ENCODE data around the gene OSTF1. TPM values are rescaled to one million over a fixed set of nuclear protein-coding genes. Genes with fewer than 3 reads are reported as not detected.

The OSTF1 gene
- total RNA-seq, 1 donor: 40.5 TPM

DNA sequence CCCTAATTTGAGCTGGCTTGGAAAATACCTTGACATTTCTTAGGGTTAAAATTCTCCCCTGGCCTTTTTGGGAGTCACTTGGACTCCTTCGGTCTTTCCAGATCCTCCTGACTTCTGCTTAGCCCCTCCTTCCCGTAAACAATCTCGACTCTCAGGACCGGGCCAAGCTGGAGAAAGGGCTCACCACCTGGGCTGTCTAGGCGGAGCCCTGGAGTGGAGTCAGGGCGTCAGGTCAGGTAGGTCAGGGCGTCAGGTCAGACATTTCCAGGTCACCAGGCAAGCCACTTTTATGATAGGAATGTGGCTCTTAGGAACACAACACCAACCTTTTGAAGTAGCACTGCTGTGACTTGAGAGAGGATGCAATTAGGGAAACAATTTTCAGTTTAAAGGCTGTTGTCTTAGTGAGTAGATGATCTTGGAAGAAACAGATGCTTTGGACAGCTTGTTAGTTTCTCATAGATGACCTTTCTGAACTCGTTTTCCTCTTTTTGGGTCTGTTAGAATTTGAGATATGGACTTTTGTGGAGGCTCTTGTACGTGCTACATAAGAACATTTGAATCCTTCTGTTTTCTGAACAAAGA lies 12.8 kb downstream of the OSTF1 start:
- Histone ChIP-seq H3K27me3 (ENCODE audit: insufficient read depth, low read length) (no peaks in the 10 kb centered on the region), H3K4me1 (ENCODE audit: insufficient read depth, low read length) (peaks cover 48% of the 10 kb centered on the region), H3K9me3 (ENCODE audit: low read depth, low read length) (no peaks in the 10 kb centered on the region), H3K4me3 (ENCODE audit: low read length) (no peak overlapping the region)

DNA sequence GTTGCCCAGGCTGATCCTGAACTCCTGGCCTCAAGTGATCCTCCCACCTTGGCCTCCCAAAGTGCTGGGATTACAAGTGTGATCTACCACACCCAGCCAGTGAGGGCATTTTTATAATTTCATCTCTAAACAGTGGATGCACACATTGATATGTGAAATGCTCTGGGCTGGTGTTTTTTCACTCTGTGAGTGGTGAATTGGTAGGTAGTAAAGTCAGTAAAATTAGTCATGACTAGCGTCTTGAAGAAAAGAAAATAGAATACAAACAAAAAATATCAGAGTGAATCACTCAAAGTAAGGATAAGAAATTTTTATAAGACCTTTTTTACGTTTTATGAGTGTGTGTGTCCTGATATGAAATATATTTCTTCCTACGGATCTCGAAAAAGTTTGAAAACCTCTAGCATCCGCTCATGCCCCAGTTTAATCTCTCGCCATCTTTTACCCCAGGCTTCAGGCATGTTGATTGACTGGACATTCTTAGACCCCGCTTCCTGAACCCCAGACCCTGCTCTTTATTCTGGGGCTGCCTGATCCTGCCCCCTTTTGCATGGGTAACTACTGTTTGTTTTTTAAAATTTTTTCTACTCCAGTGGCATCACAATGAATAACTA lies 14.0 kb downstream of the OSTF1 start:
- H3K27me3 ChIP-seq (ENCODE audit: insufficient read depth, low read length): no peaks in the 10 kb centered on the region
- H3K4me3 ChIP-seq (ENCODE audit: low read length): no peak overlapping the region
- no peaks in the 10 kb centered on the region for H3K9me3 ChIP-seq (ENCODE audit: low read depth, low read length)
- peaks cover 43% of the 10 kb centered on the region for H3K4me1 ChIP-seq (ENCODE audit: insufficient read depth, low read length)

DNA sequence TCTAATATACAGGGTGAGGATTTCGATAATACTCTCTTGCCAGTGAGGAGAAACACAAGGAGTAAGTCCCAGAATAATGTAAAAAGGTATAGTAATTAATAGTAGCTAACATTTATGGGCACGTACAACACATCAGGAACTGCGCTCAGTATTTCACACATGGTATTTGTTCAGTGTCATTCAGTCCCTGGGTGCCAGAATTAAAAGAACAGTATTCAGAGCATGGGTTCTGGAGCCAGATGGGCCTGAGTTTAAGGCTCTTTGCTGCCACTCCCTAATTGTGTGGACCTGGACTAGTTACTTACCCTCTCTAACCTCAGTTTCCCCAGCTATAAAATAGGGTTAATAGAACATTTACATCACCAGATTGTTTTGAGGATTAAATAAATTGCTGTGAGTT lies 16.3 kb downstream of the OSTF1 start:
- no peaks in the 10 kb centered on the region for H3K9me3 ChIP-seq (ENCODE audit: low read depth, low read length)
- peaks cover 44% of the 10 kb centered on the region for H3K4me1 ChIP-seq (ENCODE audit: insufficient read depth, low read length)
- no peak overlapping the region for H3K4me3 ChIP-seq (ENCODE audit: low read length)
- H3K27me3 ChIP-seq (ENCODE audit: insufficient read depth, low read length): no peaks in the 10 kb centered on the region

DNA sequence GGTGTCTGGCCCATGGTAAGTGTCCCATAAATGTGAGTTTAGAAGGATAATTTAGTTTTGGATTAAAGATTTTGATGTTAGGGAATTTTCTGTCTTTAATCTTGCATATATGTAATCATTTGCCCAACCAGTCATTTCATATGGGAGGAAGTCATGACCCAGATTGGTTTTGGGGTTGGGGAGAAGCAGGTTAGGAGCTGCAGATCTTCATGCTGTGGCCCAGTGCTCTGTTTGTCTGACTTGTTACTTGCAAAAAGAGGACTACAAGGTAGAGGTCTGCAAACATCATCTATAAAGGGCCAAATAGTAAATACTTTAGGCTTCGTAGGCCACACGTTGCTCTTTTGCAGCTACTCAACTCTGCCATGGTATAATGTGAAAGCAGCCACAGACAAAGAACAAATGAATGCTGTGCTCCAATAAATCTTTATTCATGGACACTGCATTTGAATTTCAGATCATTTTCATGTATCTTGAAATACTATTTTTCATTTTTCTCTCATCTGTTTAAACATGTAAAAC lies 16.8 kb downstream of the OSTF1 start:
- no peak overlapping the region for H3K4me3 ChIP-seq (ENCODE audit: low read length)
- H3K9me3 ChIP-seq (ENCODE audit: low read depth, low read length): no peaks in the 10 kb centered on the region
- H3K4me1 ChIP-seq (ENCODE audit: insufficient read depth, low read length): peaks cover 42% of the 10 kb centered on the region
- H3K27me3 ChIP-seq (ENCODE audit: insufficient read depth, low read length): no peaks in the 10 kb centered on the region

DNA sequence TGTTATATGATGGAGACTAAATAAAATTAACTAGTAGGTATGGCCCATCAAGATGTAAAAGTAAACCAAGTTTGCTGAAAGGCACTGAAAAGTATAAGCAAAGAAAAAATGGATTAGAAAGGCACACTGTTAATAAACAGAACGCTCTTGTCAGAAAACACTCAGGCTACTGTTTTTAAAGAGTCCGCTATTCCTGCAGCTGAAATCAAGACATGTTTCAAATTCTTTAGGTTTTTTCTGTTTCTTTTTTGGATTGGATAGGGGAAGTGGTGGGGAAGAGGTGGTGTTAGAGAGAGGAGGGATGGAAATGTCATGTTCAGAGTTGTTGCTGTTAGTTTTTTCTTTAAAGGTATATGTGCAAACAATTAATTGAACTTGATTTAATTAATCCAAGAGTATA lies 17.5 kb downstream of the OSTF1 start:
- H3K4me1 ChIP-seq (ENCODE audit: insufficient read depth, low read length): peaks cover 39% of the 10 kb centered on the region
- no peak overlapping the region for H3K4me3 ChIP-seq (ENCODE audit: low read length)
- no peaks in the 10 kb centered on the region for H3K9me3 ChIP-seq (ENCODE audit: low read depth, low read length)
- no peaks in the 10 kb centered on the region for H3K27me3 ChIP-seq (ENCODE audit: insufficient read depth, low read length)

DNA sequence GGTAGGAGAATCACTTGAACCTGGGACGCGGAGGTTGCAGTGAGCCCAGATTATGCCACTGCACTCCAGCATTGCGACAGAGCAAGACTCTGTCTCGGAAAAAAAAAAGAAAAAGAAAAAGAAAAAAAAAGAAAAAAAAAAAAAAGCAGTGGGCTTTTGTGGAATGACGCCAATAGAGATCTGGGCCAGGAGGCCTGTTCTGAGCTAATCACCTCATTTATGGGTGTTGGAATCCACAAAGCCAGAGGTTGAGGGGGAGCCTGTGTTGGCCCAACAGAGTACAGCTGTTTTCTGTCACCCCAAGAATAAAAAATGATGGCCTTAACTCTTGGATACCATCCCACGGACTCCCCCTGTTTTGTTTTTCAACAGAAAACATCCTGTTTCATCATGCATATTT lies 18.5 kb downstream of the OSTF1 start:
- Histone ChIP-seq H3K4me3 (ENCODE audit: low read length) (no peak overlapping the region), H3K9me3 (ENCODE audit: low read depth, low read length) (no peaks in the 10 kb centered on the region), H3K27me3 (ENCODE audit: insufficient read depth, low read length) (no peaks in the 10 kb centered on the region), H3K4me1 (ENCODE audit: insufficient read depth, low read length) (peaks cover 43% of the 10 kb centered on the region)

DNA sequence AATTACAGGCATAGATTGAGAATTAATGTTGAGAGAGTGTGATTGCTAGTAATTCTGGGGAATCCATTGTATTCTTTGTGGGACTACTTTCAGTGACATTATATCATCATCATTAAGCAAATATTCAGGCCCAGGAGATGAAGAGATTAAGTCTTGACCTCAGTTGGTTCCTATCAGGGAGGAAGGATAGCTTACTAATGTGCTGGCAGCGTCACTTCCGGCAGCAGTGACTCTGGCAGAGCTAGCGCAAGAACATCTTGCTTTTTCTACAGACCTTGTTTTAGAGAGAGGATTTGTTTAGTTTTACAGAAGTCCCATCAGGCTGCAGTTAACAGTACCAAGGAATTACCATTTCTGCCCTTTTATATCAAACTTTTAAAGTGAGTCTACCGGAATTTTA lies 20.3 kb downstream of the OSTF1 start:
- Histone ChIP-seq H3K9me3 (ENCODE audit: low read depth, low read length) (no peaks in the 10 kb centered on the region), H3K4me1 (ENCODE audit: insufficient read depth, low read length) (peaks cover 42% of the 10 kb centered on the region), H3K27me3 (ENCODE audit: insufficient read depth, low read length) (no peaks in the 10 kb centered on the region), H3K4me3 (ENCODE audit: low read length) (no peak overlapping the region)

DNA sequence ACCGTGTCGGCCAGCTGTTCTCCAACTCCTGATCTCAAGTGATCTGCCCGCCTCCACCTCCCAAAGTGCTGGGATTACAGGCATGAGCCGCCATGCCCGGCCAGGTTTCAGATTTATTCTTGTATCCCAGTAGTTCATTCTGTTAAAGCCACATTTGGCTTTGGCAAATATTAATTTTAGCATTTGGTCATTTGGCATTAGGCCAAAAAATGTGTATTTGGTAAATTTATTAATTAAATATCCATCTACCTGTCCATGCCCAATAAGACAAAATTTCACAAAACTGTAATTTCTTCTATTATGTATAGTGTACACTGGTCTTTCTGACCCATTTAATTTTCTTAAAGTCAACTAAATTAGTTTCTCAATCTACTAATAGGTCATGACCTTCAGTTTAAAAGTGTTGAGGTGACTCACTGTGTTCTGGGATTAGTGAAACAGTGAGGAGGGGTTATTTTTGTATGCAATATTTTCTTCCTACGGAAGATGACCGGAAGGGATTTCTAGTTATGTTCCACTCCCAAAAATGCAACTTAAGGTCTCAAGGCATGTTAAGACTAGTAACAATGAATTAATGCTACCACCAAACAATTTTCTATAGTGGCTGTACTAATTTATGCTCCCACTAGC lies 21.0 kb downstream of the OSTF1 start:
- Histone ChIP-seq H3K4me1 (ENCODE audit: insufficient read depth, low read length) (peaks cover 34% of the 10 kb centered on the region), H3K27me3 (ENCODE audit: insufficient read depth, low read length) (no peaks in the 10 kb centered on the region), H3K4me3 (ENCODE audit: low read length) (no peak overlapping the region), H3K9me3 (ENCODE audit: low read depth, low read length) (no peaks in the 10 kb centered on the region)

DNA sequence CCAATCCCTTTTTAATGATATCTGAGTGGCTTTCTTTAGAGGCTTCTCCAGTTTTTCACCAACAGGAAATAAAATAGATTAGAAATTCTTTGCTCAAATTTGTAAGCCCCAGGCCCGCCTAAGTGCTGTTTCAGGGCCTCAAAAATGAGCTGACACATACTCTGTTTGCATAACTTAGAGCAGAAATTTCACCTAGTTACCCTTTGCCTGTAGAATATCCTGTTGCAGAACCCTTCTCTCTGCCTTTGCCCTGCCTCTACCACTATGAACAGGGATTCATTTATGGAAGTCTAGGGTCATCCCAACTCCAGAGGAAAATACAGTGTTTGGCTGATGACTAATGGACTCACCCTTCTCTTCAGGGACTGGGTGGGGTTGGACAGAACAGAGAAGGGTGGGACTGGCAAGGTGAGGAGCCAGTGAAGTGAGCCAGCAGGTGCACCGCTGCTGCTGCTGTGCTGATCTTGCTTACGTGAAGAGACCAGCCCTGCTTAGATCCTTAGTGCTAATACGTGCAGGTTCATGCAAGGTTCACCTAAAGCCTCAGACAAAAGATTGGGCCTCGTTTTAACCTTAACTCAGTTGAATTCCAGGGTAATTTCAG lies 22.8 kb downstream of the OSTF1 start:
- peaks cover 32% of the 10 kb centered on the region for H3K4me1 ChIP-seq (ENCODE audit: insufficient read depth, low read length)
- H3K9me3 ChIP-seq (ENCODE audit: low read depth, low read length): no peaks in the 10 kb centered on the region
- no peak overlapping the region for H3K4me3 ChIP-seq (ENCODE audit: low read length)
- H3K27me3 ChIP-seq (ENCODE audit: insufficient read depth, low read length): no peaks in the 10 kb centered on the region

DNA sequence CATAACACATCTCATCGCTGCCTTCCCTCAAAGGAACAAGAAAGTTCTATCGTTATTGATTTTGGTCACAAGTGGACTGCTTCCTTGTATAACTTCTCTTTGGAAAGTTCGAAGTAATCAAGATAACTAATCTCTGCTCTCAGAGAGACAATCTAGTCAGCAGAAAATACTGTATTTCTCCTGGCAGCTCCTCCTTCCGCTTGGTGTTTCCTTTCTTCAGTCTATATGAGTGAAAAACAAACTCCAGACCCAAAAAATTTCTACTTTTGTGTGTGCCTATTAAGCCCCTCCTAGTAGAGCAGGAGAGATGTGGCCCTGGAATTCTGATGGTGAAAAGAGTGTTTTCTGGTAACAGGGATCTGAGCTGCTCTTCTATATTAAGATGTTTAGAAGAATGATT lies 24.5 kb downstream of the OSTF1 start:
- Histone ChIP-seq H3K9me3 (ENCODE audit: low read depth, low read length) (no peaks in the 10 kb centered on the region), H3K27me3 (ENCODE audit: insufficient read depth, low read length) (no peaks in the 10 kb centered on the region), H3K4me3 (ENCODE audit: low read length) (no peak overlapping the region), H3K4me1 (ENCODE audit: insufficient read depth, low read length) (peaks cover 32% of the 10 kb centered on the region)

DNA sequence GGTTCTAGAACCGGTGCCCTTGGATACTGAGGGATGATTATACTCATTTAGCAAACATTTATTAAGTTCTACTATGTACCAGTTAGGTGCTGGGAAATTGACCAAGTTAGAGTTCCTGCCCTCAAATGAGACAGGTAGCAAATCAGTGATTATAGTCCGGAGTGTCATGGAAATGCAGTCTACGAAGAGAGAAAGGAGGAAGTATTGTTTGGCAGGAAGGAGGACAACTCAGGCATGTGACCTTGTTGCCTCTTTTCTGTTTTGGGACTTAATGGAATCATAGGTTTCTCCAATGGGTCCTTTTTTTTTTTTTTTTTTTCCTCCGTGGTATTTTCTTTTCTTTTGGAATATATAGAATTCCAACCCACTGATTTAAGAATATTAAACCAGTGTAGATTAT lies 28.0 kb downstream of the OSTF1 start:
- Histone ChIP-seq H3K4me3 (ENCODE audit: low read length) (no peak overlapping the region), H3K9me3 (ENCODE audit: low read depth, low read length) (no peaks in the 10 kb centered on the region), H3K27me3 (ENCODE audit: insufficient read depth, low read length) (no peaks in the 10 kb centered on the region), H3K4me1 (ENCODE audit: insufficient read depth, low read length) (peaks cover 22% of the 10 kb centered on the region)

DNA sequence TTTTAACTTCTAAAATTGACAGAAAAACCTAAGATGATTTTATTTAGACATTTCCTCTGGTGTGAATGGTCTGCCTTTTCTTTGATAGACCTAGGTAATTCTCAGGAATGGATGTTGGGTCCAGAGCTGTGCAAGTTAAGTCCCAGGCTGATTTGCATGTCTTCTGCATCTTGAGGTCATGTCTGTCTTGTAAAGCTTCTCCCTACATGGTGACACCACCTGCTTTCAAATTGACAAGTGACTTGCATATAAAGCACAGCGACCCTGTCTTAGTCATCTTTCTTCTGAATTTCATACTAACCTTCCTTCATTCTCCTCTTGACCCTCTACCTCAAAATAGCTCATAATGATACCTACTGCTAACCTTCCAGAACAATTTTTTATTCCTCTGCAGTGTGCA lies 29.2 kb downstream of the OSTF1 start:
- H3K27me3 ChIP-seq (ENCODE audit: insufficient read depth, low read length): no peaks in the 10 kb centered on the region
- no peaks in the 10 kb centered on the region for H3K9me3 ChIP-seq (ENCODE audit: low read depth, low read length)
- peaks cover 24% of the 10 kb centered on the region for H3K4me1 ChIP-seq (ENCODE audit: insufficient read depth, low read length)
- no peak overlapping the region for H3K4me3 ChIP-seq (ENCODE audit: low read length)

DNA sequence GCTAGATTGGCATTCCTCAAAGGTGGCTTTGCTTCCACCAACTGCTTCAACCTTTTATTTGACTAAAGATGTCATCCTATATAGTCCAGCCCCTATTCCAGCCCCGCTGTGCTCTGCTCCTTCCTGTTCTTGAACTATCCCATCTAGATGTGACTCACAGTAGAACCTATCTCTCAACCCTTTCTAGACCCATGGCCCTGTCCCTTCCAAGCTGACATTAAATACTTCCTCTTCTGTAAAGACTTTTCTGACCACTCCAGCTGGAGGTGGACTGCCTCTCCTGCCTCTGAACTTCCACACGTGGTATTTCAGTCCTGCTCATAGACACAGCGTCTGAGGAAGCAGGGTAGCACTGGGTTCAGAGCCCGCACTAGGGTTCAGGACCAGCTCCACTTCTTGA lies 32.4 kb downstream of the OSTF1 start:
- H3K9me3 ChIP-seq (ENCODE audit: low read depth, low read length): no peaks in the 10 kb centered on the region
- H3K27me3 ChIP-seq (ENCODE audit: insufficient read depth, low read length): no peaks in the 10 kb centered on the region
- peaks cover 23% of the 10 kb centered on the region for H3K4me1 ChIP-seq (ENCODE audit: insufficient read depth, low read length)

DNA sequence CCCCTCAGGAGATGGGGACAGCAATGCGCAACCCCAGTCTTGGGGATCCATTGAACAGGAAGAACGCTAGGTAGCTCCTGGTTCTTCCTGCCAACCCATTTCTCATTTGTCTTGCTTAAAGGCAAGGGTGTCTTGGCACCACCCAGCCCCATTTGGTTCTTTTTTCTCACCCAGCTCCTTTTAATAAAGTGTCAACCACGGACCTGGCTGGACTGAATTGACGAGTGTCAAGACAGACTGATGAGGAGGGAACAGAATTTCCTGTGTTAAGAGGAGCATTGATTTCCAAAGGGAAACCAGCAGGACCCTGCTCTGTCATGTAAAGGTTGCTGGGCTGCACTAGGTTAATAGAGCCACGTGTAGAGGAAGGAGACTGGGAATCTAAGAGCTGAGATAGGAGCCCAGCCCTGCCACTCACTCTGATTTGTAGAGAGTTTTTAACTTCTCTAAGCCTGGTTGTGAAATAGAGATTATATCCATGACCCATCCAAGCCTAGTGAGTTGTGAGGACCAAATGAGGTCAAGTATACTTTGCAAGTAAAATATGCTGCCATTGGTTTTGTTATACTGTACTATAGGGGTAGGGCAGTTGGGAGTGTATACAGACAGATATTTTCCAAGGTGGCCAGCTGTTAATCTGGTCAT lies 33.7 kb downstream of the OSTF1 start:
- H3K9me3 ChIP-seq (ENCODE audit: low read depth, low read length): no peaks in the 10 kb centered on the region
- H3K4me1 ChIP-seq (ENCODE audit: insufficient read depth, low read length): peaks cover 16% of the 10 kb centered on the region
- no peaks in the 10 kb centered on the region for H3K27me3 ChIP-seq (ENCODE audit: insufficient read depth, low read length)
- H3K4me3 ChIP-seq (ENCODE audit: low read length): no peak overlapping the region

More for the DNA sequence above, 32.4 kb downstream of the OSTF1 start:
- H3K4me3 ChIP-seq (ENCODE audit: low read length): no peak overlapping the region

DNA sequence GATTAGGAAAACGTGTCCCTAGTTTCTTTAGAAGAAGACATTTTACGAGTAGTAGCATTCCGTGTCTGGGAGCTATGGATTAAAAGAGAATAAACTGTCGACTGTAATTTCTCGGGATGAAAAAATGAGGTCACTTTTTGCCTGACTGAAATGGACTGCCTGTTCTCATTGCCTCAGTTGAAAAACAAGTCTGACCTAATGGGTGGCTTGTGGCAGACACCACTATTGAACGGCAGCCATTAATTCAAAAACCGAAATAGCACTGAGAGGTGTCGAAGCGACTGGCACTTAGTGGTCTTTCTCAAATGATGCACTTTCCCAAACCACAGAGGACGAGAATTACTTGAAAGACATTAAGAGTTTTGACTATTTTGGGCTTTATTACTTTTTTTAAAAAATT lies 35.4 kb downstream of the OSTF1 start:
- H3K4me1 ChIP-seq (ENCODE audit: insufficient read depth, low read length): peaks cover 13% of the 10 kb centered on the region
- no peaks in the 10 kb centered on the region for H3K27me3 ChIP-seq (ENCODE audit: insufficient read depth, low read length)
- no peaks in the 10 kb centered on the region for H3K9me3 ChIP-seq (ENCODE audit: low read depth, low read length)
- H3K4me3 ChIP-seq (ENCODE audit: low read length): no peak overlapping the region

All from mononuclear cell (primary cell).